Smooth muscle cell (in vitro differentiated cells): ENCODE measurements around the gene HMSD. TPM values are rescaled to one million over a fixed set of nuclear protein-coding genes. Genes with fewer than 3 reads are reported as not detected.
"Not testable (repeated sequence)": the region's sequence is repeated elsewhere in the genome, so short reads cannot be mapped to it uniquely, and the experiment has no call there.

Source experiments
- DNase-seq: peaks from one replicate; lab custom pipeline; 2025; ENCODE audit not compliant: unreplicated experiment; lab: John Stamatoyannopoulos, UW
- H2AFZ ChIP-seq: fragments of 200-600 bp; sonication (generic); 2 replicates; pipeline ENCODE4 v1.6.0; 2016; ENCODE audit warnings: antibody characterized with exemption, low read depth, mild to moderate bottlenecking
- H3F3A ChIP-seq: fragments of 200-600 bp; sonication (generic); 2 replicates; pipeline ENCODE4 v1.6.0; 2017; ENCODE audit warnings: antibody characterized with exemption, low read depth
- H3K27ac ChIP-seq: fragments of 200-600 bp; sonication (generic); 2 replicates; pipeline ENCODE4 v1.5.1; 2016; ENCODE audit warnings: low read depth, mild to moderate bottlenecking
- H3K27me3 ChIP-seq: fragments of 200-600 bp; sonication (generic); 2 replicates; pipeline ENCODE4 v1.6.1; 2016; ENCODE audit warnings: low read depth, mild to moderate bottlenecking
- H3K36me3 ChIP-seq: fragments of 200-600 bp; sonication (generic); 2 replicates; pipeline ENCODE4 v1.5.1; 2016; ENCODE audit warnings: low read depth
- H3K4me1 ChIP-seq: fragments of 200-600 bp; sonication (generic); 2 replicates; pipeline ENCODE4 v1.5.1; 2016; ENCODE audit warnings: low read depth
- H3K4me2 ChIP-seq: fragments of 200-600 bp; sonication (generic); 2 replicates; pipeline ENCODE4 v1.6.0; 2016; ENCODE audit warnings: mild to moderate bottlenecking
- H3K4me3 ChIP-seq: fragments of 200-600 bp; sonication (generic); 2 replicates; pipeline ENCODE4 v1.5.1; 2016; ENCODE audit warnings: mild to moderate bottlenecking
- H3K79me2 ChIP-seq: fragments of 200-600 bp; sonication (generic); 2 replicates; pipeline ENCODE4 v1.6.0; 2016; ENCODE audit warnings: low read depth, mild to moderate bottlenecking
- H3K9ac ChIP-seq: fragments of 200-600 bp; sonication (generic); 2 replicates; pipeline ENCODE4 v1.6.0; 2016; ENCODE audit warnings: low read depth
- H3K9me3 ChIP-seq: fragments of 200-600 bp; sonication (generic); replicated peaks from 2 replicates; pipeline ENCODE4 v1.5.1; 2016; ENCODE audit warnings: low read depth
- H4K20me1 ChIP-seq: fragments of 200-600 bp; sonication (generic); 2 replicates; pipeline ENCODE4 v1.6.0; 2016; ENCODE audit warnings: low read depth
- WGBS: methylation state at CpG from one replicate; pipeline ENCODE4 v1.1.7; 2016; ENCODE audit warnings: low lambda C conversion rate; 5-methylcytosine and 5-hydroxymethylcytosine counted together
- polyA plus RNA-seq: library from polyadenylated mRNA; unstranded; fragments of >200 nt; fragmentation: Nextera tagmentation; extraction: Ambion mirVana; gene quantifications from 2 replicates; pipeline ENCODE4 v1.2.1, GENCODE V29; 2016
- total RNA-seq: library from RNA; depleted of rRNA; stranded (reverse); fragments of >200 nt; gene quantifications from 2 replicates; pipeline ENCODE4 v1.2.3, GENCODE V29; 2014
- TF ChIP-seq, protein P1 (sequence below): fragments of 200-600 bp; sonication (generic); IDR thresholded peaks from 2 replicates; pipeline ENCODE4 v1.5.1; 2017; ENCODE audit warnings: borderline replicate concordance, mild to moderate bottlenecking, antibody characterized with exemption; ENCODE audit not compliant: insufficient read depth, poor library complexity, severe bottlenecking

Gene HMSD
- total and polyA plus RNA-seq, 2 experiments from 2014 or later = 0.26 TPM; not detected in 1

DNA sequence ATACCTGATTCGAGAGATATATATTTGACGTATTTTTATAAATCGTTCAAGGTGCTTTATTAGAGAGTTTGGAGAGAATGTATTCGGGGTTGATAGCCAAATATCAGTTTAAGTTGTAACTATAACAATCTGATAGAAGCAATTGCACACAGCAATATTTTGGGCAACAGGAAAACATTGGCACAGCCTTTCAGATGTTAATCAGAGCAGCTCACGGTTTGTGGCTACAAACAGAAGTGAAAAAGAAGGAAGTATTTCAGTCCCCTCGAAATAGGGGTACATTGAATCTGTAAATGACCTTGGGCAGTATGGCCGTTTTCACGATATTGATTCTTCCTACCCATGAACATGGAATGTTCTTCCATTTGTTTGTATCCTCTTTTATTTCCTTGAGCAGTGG is 20.8 kb upstream of the HMSD start:
- H3K4me1 ChIP-seq = no peaks in the 10 kb centered on the region
- no peak overlapping the region for H3K9ac ChIP-seq
- H3K27me3 ChIP-seq = peaks cover 6% of the 10 kb centered on the region
- H4K20me1 ChIP-seq = no peaks in the 10 kb centered on the region
- DNase-seq = no peak
- no peaks in the 10 kb centered on the region for H3K9me3 ChIP-seq
- TF ChIP-seq, protein P1, sequence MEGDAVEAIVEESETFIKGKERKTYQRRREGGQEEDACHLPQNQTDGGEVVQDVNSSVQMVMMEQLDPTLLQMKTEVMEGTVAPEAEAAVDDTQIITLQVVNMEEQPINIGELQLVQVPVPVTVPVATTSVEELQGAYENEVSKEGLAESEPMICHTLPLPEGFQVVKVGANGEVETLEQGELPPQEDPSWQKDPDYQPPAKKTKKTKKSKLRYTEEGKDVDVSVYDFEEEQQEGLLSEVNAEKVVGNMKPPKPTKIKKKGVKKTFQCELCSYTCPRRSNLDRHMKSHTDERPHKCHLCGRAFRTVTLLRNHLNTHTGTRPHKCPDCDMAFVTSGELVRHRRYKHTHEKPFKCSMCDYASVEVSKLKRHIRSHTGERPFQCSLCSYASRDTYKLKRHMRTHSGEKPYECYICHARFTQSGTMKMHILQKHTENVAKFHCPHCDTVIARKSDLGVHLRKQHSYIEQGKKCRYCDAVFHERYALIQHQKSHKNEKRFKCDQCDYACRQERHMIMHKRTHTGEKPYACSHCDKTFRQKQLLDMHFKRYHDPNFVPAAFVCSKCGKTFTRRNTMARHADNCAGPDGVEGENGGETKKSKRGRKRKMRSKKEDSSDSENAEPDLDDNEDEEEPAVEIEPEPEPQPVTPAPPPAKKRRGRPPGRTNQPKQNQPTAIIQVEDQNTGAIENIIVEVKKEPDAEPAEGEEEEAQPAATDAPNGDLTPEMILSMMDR = no peak
- no peak overlapping the region for H3K27ac ChIP-seq
- no peak overlapping the region for H3K4me2 ChIP-seq
- H3K36me3 ChIP-seq = no peaks in the 10 kb centered on the region
- no peak overlapping the region for H3K4me3 ChIP-seq
- H3F3A ChIP-seq = no peaks in the 10 kb centered on the region
- 88% methylated on average over 8 of the region's 8 CpGs for WGBS
- no peak overlapping the region for H2AFZ ChIP-seq
- H3K79me2 ChIP-seq = no peaks in the 10 kb centered on the region

DNA sequence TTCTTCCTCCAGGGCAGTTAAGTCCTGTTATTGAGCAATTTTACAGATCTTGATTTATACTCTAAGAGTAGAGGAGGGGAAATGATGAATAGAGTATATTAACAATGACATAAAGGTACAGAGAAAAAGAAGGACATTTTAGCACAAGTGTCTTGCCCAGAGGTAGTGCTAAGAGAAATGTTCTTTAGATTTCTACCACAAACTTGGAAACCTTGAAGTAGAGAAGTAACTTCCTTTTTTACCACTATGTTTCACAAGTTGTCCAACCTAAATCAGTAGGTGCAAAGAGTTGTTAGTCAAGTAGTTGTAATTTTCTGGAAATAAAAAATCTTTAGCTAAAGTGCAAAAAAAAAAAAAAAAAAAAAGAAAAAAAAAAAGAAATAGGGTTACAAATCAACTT is 19.7 kb upstream of the HMSD start:
- not testable (repeated sequence) for H3F3A ChIP-seq, H3K4me3 ChIP-seq, H4K20me1 ChIP-seq, H3K9ac ChIP-seq, H3K36me3 ChIP-seq, H3K4me2 ChIP-seq, H3K27ac ChIP-seq, H3K27me3 ChIP-seq, H3K4me1 ChIP-seq, H3K9me3 ChIP-seq, H2AFZ ChIP-seq, H3K79me2 ChIP-seq, DNase-seq

DNA sequence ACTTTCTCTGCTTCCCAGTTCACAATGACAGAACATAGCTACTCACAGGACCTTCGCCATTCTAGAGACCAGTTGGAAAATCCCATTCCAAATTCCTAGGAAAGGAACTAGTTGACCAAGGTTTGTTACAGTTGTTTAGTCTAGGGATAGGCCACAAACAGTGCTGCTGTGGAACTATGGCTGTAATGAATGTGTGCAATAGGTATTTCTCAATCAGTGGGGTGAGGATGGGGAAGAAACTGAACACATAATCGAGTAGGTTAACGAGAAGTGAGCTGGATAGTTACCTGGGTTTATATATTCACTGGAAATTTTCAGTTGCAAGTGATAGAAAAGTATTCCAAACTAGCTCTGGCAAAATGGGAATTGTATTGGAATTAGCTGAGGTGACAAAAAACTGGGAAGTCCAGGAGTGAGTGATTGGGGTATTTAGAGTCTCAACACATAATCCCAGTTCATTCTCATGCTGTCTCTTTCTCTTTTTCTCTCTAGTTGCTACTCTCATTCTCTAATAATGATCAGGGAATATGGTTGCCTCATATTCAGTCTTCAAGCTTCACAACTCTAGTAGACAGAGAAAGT is 18.2 kb upstream of the HMSD start:
- Histone ChIP-seq H3K4me3 (no peak overlapping the region), H3K27me3 (peaks cover 6% of the 10 kb centered on the region), H3K4me1 (peaks cover 2% of the 10 kb centered on the region), H3K27ac (no peak overlapping the region), H2AFZ (no peak overlapping the region), H3F3A (no peaks in the 10 kb centered on the region), H4K20me1 (no peaks in the 10 kb centered on the region), H3K9me3 (no peaks in the 10 kb centered on the region), H3K9ac (no peak overlapping the region), H3K79me2 (no peaks in the 10 kb centered on the region), H3K36me3 (no peaks in the 10 kb centered on the region), H3K4me2 (no peak overlapping the region)
- 85% methylated on average over 3 of the region's 3 CpGs for WGBS
- no peak for DNase-seq
- TF ChIP-seq, protein P1 = no peak

DNA sequence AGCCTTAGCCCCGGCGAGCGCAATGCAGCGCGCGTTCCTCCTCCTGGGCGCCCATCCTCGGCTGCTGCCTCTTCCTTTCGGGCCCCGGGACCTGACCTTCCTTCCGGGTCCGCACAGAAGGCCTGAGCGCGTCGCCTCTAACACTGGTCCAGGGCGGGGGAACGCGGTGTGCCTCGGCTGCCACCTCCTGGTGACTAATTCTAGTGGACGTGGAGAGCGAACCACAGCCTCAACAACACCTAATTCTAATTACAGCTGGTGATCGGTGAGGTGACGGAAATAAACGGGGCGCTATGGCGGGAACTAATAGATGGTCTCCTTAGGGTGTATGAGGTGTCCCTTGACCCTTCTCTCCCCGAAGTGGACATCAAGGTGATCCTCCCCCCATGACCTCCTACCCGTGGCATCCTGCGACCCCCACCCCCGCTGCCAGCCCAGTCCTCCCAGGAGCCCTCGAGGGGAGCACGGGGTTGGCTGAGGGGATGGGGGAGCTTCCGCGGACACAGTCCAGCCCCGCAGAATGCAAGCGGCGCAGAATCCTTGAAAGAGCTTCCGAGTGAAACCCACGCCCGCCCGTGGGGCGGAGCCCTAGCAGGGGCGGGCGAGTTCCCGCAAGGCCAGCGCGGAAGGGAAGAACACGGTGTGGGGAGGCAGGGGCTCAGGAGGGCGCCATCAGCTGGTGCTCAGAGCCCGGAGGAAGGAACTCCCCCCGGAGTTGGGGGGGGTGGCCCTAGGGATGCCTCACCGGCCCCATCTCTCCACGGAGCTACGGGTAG is 12.8 kb upstream of the HMSD start:
- H3K79me2 ChIP-seq = no peaks in the 10 kb centered on the region
- H3K36me3 ChIP-seq = no peaks in the 10 kb centered on the region
- no peaks in the 10 kb centered on the region for H3K9me3 ChIP-seq
- WGBS = 5% methylated on average over 35 of the region's 54 CpGs
- peak overlapping the region; percentile 100 for H2AFZ ChIP-seq
- H3K9ac ChIP-seq = peak overlapping the region; percentile 37
- TF ChIP-seq, protein P1 = peak; percentile 62
- peaks cover 14% of the 10 kb centered on the region for H3K27me3 ChIP-seq
- peak; percentile 34 for DNase-seq
- H3K4me3 ChIP-seq = peak overlapping the region; percentile 73
- no peak overlapping the region for H3K27ac ChIP-seq
- no peaks in the 10 kb centered on the region for H3F3A ChIP-seq
- peaks cover 4% of the 10 kb centered on the region for H3K4me1 ChIP-seq
- peak overlapping the region; percentile 99 for H3K4me2 ChIP-seq
- H4K20me1 ChIP-seq = no peaks in the 10 kb centered on the region
